ENCODE measurements around the gene CHKB.

Gene CHKB

GRCh38 chr22:50577987-50578775, 4.5 kb downstream of the CHKB start, which contains the start of gene CPT1B:
CPT1B (minus strand) TSS chr22:50578427; CDS start chr22:50577915, 512 bp downstream.
- H3K27ac ChIP-seq (ENCODE audit: low read depth, low read length, severe bottlenecking): no peak within 1 kb of the TSS
- 94 to 96% methylated on average over 45 to 56 of the region's 63 CpGs for WGBS, 2 experiments (ENCODE audit: insufficient coverage in 2 of 2)
- peaks cover 52% of the 10 kb centered on the region for H3K36me3 ChIP-seq (ENCODE audit: control insufficient read depth, insufficient read depth, low read length)

GRCh38 chr22:50577697-50577986, 5.0 kb downstream of the CHKB start:
- Histone ChIP-seq H3K4me3 (ENCODE audit: extremely low read depth, insufficient read depth, low read length, poor library complexity, severe bottlenecking) (no peak overlapping the region), H3K4me1 (ENCODE audit: control insufficient read depth, insufficient read depth, low read length, poor library complexity, severe bottlenecking) (peaks cover 6% of the 10 kb centered on the region), H3K9me3 (ENCODE audit: control insufficient read depth, low read length) (no peaks in the 10 kb centered on the region), H3K27ac (ENCODE audit: low read depth, low read length, severe bottlenecking) (no peak overlapping the region), H3K36me3 (ENCODE audit: control insufficient read depth, insufficient read depth, low read length) (peaks cover 55% of the 10 kb centered on the region)
- 96 to 97% methylated on average over 23 of the region's 23 CpGs for WGBS, 2 experiments (ENCODE audit: insufficient coverage in 2 of 2)

More at GRCh38 chr22:50577987-50578775, 4.5 kb downstream of the CHKB start, which contains the start of gene CPT1B:
- no peaks in the 10 kb centered on the region for H3K9me3 ChIP-seq (ENCODE audit: control insufficient read depth, low read length)
- H3K4me1 ChIP-seq (ENCODE audit: control insufficient read depth, insufficient read depth, low read length, poor library complexity, severe bottlenecking): peaks cover 6% of the 10 kb centered on the region
- no peak within 1 kb of the TSS for H3K4me3 ChIP-seq (ENCODE audit: extremely low read depth, insufficient read depth, low read length, poor library complexity, severe bottlenecking)

DNA sequence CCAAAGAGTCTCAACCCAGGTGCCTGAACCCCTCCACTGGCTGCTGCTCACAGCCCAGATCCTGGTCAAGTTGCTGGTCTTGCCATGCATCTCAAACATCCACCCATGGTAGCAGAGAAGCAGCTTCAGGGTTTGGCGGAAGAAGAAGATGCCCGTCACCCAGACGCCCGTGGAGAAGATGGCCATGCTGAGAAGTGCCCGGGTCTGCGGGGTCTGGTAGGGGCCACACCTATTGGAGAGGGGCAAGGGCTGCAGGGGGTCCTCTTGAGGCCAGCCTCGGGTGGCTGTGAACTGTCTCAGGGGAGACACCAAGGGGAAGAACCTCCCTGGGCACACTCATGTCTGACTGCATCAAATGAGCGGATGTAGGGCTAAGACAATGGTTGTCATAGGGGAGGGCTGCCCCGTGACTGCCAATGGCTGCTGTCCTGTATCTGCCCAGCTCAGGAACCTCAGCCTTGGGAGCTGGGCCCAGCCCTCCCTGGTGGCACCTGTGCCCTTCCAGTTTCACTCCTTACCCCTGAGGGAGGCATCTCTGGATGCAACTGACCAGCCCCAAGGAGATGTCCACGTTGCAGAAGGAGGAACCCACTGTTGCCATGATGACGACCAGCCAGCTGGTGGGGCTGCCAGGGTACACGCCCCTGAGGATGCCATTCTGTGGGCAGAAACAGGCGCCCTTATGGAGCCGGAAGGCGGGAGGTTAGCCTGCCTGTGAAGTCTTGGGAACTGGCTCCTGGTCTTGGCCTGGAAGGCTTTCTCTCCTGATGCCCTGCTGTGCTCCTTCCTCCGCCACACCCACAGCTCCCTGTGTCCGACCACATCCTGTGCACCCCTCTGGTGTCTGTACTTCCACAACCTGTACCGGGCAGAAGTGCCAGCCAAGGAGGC, 5.6 kb downstream of the CHKB start:
- H3K36me3 ChIP-seq (ENCODE audit: control insufficient read depth, insufficient read depth, low read length): peaks cover 60% of the 10 kb centered on the region
- peaks cover 6% of the 10 kb centered on the region for H3K4me1 ChIP-seq (ENCODE audit: control insufficient read depth, insufficient read depth, low read length, poor library complexity, severe bottlenecking)
- H3K9me3 ChIP-seq (ENCODE audit: control insufficient read depth, low read length): no peaks in the 10 kb centered on the region
- no peak overlapping the region for H3K4me3 ChIP-seq (ENCODE audit: extremely low read depth, insufficient read depth, low read length, poor library complexity, severe bottlenecking)
- WGBS, 2 experiments (ENCODE audit: insufficient coverage in 2 of 2): 97 to 98% methylated on average over 16 to 17 of the region's 18 CpGs
- H3K27ac ChIP-seq (ENCODE audit: low read depth, low read length, severe bottlenecking): no peak overlapping the region

DNA sequence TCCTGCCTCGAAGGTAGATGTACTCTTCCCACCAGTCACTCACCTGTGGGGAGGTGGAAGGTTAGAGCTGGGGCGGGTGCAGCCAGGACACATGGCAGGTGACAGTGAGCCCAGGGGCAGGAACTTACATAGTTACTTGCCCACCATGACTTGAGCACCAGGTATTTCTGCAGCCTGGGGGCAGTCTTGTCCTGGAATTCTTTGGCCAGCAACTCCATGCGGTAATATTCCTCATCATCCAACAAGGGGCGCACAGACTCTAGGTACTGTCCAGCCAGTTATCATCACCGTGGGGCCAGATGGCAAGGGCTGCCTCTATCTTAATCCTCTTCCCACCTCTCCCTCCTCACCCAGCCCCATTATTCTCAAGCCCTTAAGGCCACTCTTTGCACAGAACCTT, 6.6 kb downstream of the CHKB start:
- H3K9me3 ChIP-seq (ENCODE audit: control insufficient read depth, low read length): no peaks in the 10 kb centered on the region
- H3K4me3 ChIP-seq (ENCODE audit: extremely low read depth, insufficient read depth, low read length, poor library complexity, severe bottlenecking): no peak overlapping the region
- no peaks in the 10 kb centered on the region for H3K4me1 ChIP-seq (ENCODE audit: control insufficient read depth, insufficient read depth, low read length, poor library complexity, severe bottlenecking)
- no peak overlapping the region for H3K27ac ChIP-seq (ENCODE audit: low read depth, low read length, severe bottlenecking)
- 72 to 96% methylated on average over 3 of the region's 5 CpGs for WGBS, 2 experiments (ENCODE audit: insufficient coverage in 2 of 2)
- peaks cover 62% of the 10 kb centered on the region for H3K36me3 ChIP-seq (ENCODE audit: control insufficient read depth, insufficient read depth, low read length)

DNA sequence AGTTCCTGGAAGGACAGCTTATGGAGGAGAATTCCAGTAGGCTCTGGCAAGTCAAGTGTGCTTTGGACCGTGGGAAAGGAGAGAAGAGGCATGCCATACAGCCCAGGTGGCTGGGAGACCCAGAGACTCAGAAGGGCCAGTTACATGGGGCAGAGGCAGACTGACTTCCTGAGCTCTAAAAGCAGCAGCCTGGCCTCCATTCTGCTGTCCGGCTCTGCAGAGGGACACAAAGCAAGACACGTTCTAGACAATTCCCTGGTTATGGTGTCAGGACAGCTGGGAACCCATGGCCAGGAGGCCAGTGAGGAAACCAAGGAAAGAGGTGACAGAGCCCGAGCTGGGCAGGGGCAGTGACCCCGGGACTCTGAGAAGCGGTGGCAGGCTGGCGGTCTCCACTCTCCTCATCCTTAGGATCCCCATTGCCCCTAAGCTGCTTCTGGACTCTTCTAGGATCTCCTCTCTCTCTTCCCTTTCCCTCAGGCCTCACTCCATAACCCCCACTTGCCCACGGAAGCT, 7.2 kb downstream of the CHKB start:
- peaks cover 63% of the 10 kb centered on the region for H3K36me3 ChIP-seq (ENCODE audit: control insufficient read depth, insufficient read depth, low read length)
- no peaks in the 10 kb centered on the region for H3K9me3 ChIP-seq (ENCODE audit: control insufficient read depth, low read length)
- 94 to 97% methylated on average over 7 to 8 of the region's 8 CpGs for WGBS, 2 experiments (ENCODE audit: insufficient coverage in 2 of 2)
- H3K4me3 ChIP-seq (ENCODE audit: extremely low read depth, insufficient read depth, low read length, poor library complexity, severe bottlenecking): no peak overlapping the region
- H3K27ac ChIP-seq (ENCODE audit: low read depth, low read length, severe bottlenecking): no peak overlapping the region
- H3K4me1 ChIP-seq (ENCODE audit: control insufficient read depth, insufficient read depth, low read length, poor library complexity, severe bottlenecking): no peaks in the 10 kb centered on the region

DNA sequence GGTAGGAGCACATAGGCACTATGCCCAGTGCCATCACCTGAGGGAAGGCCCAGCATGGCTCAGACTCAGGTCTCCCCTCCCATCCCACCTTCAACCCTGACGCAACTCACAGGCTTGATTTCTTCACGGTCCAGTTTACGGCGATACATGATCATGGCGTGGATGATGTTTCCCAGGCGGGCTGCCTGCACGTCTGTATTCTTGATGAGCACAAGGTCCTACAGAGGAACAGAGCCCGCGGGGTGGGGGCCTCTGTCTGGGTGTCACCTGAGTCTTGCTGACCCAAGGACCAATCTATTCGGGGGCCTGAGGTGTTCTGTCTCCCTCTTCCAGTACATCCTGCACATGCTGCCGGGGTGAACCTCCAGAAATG, 8.3 kb downstream of the CHKB start:
- no peaks in the 10 kb centered on the region for H3K4me1 ChIP-seq (ENCODE audit: control insufficient read depth, insufficient read depth, low read length, poor library complexity, severe bottlenecking)

GRCh38 chr22:50573491-50574382, 8.9 kb downstream of the CHKB start:
- H3K4me3 ChIP-seq (ENCODE audit: extremely low read depth, insufficient read depth, low read length, poor library complexity, severe bottlenecking): no peak overlapping the region
- no peaks in the 10 kb centered on the region for H3K9me3 ChIP-seq (ENCODE audit: control insufficient read depth, low read length)
- peaks cover 61% of the 10 kb centered on the region for H3K36me3 ChIP-seq (ENCODE audit: control insufficient read depth, insufficient read depth, low read length)
- no peaks in the 10 kb centered on the region for H3K4me1 ChIP-seq (ENCODE audit: control insufficient read depth, insufficient read depth, low read length, poor library complexity, severe bottlenecking)
- no peak overlapping the region for H3K27ac ChIP-seq (ENCODE audit: low read depth, low read length, severe bottlenecking)
- 94 to 98% methylated on average over 20 to 24 of the region's 26 CpGs for WGBS, 2 experiments (ENCODE audit: insufficient coverage in 2 of 2)

More for the DNA sequence above, 8.3 kb downstream of the CHKB start:
- 96 to 100% methylated on average over 10 to 11 of the region's 11 CpGs for whole genome bisulfite sequencing, 2 experiments (ENCODE audit: insufficient coverage in 2 of 2)
- Histone ChIP-seq H3K9me3 (ENCODE audit: control insufficient read depth, low read length) (no peaks in the 10 kb centered on the region), H3K27ac (ENCODE audit: low read depth, low read length, severe bottlenecking) (no peak overlapping the region), H3K4me3 (ENCODE audit: extremely low read depth, insufficient read depth, low read length, poor library complexity, severe bottlenecking) (no peak overlapping the region), H3K36me3 (ENCODE audit: control insufficient read depth, insufficient read depth, low read length) (peaks cover 62% of the 10 kb centered on the region)

DNA sequence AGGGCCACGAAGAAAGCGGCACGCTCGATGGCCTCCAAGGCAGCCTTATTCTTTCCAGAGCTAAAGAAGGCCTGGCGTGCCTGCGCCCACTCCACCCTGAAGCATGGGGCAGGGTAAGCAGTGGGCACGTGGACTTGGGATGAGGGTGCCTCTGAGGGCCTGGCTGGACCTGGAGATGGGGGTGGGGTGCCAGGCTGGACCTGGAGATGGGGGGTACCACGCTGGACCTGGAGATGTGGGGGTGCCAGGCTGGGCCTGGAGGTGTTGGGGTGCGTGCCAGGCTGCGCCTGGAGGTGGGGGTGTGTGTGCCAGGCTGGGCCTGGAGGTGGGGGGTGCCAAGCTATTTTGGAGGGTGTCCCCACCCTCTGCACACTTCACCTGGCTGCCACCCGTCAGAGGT, 9.7 kb downstream of the CHKB start:
- Histone ChIP-seq H3K9me3 (ENCODE audit: control insufficient read depth, low read length) (no peaks in the 10 kb centered on the region), H3K27ac (ENCODE audit: low read depth, low read length, severe bottlenecking) (no peak overlapping the region), H3K36me3 (ENCODE audit: control insufficient read depth, insufficient read depth, low read length) (peaks cover 58% of the 10 kb centered on the region), H3K4me3 (ENCODE audit: extremely low read depth, insufficient read depth, low read length, poor library complexity, severe bottlenecking) (no peak overlapping the region), H3K4me1 (ENCODE audit: control insufficient read depth, insufficient read depth, low read length, poor library complexity, severe bottlenecking) (no peaks in the 10 kb centered on the region)
- 99 to 100% methylated on average over 6 to 8 of the region's 11 CpGs for WGBS, 2 experiments (ENCODE audit: insufficient coverage in 2 of 2)

GRCh38 chr22:50571264-50572175, 11.1 kb downstream of the CHKB start:
- Histone ChIP-seq H3K9me3 (ENCODE audit: control insufficient read depth, low read length) (no peaks in the 10 kb centered on the region), H3K27ac (ENCODE audit: low read depth, low read length, severe bottlenecking) (no peak overlapping the region), H3K4me3 (ENCODE audit: extremely low read depth, insufficient read depth, low read length, poor library complexity, severe bottlenecking) (no peak overlapping the region), H3K36me3 (ENCODE audit: control insufficient read depth, insufficient read depth, low read length) (peaks cover 58% of the 10 kb centered on the region), H3K4me1 (ENCODE audit: control insufficient read depth, insufficient read depth, low read length, poor library complexity, severe bottlenecking) (no peaks in the 10 kb centered on the region)
- 92 to 94% methylated on average over 21 to 22 of the region's 26 CpGs for WGBS, 2 experiments (ENCODE audit: insufficient coverage in 2 of 2)
